SK-N-SH treated with all-trans-retinoic acid at 6 μM for 48 hours (cell line): ENCODE measurements around the gene CPNE2.

ENCODE experiments used
- ATAC-seq: fragments of 200-7000 bp; cut with Tn5 transposase; 3 replicates; pipeline ENCODE4 v1.9.1; 2020; ENCODE audit warnings: mild to moderate bottlenecking, moderate library complexity
- ARNTL ChIP-seq: fragments of 450-650 bp; formaldehyde crosslinking; IDR thresholded peaks from 2 replicates; pipeline ENCODE4 v1.5.0; 2020; ENCODE audit warnings: low read depth, mild to moderate bottlenecking, moderate library complexity, borderline replicate concordance
- CREB5 ChIP-seq: fragments of 250-450 bp; sonication (Bioruptor Pico); IDR thresholded peaks from 2 replicates; pipeline ENCODE4 v1.5.1; 2020; ENCODE audit warnings: low read depth, mild to moderate bottlenecking, moderate library complexity
- ESRRG ChIP-seq: fragments of 250-450 bp; sonication (Bioruptor Pico); IDR thresholded peaks from 2 replicates; pipeline ENCODE4 v1.6.1; 2021; ENCODE audit warnings: mild to moderate bottlenecking
- ISL1 ChIP-seq: fragments of 250-450 bp; sonication (Bioruptor Pico); IDR thresholded peaks from 2 replicates; pipeline ENCODE4 v2.1.2; 2022; ENCODE audit warnings: mild to moderate bottlenecking, moderate library complexity
- OSR1 ChIP-seq: fragments of 250-450 bp; sonication (Bioruptor Pico); IDR thresholded peaks from 2 replicates; pipeline ENCODE4 v1.8.0; 2022; ENCODE audit warnings: moderate library complexity, mild to moderate bottlenecking, inconsistent platforms
- POU6F1 ChIP-seq: fragments of 250-450 bp; sonication (Bioruptor Pico); IDR thresholded peaks from 2 replicates; pipeline ENCODE4 v1.8.0; 2021; ENCODE audit warnings: low read depth, mild to moderate bottlenecking, moderate library complexity, borderline replicate concordance
- PPARA ChIP-seq: fragments of 250-450 bp; sonication (Bioruptor Pico); IDR thresholded peaks from 2 replicates; pipeline ENCODE4 v1.5.0; 2020; ENCODE audit warnings: mild to moderate bottlenecking, borderline replicate concordance
- RARB ChIP-seq: fragments of 250-450 bp; sonication (Bioruptor Pico); IDR thresholded peaks from 2 replicates; pipeline ENCODE4 v1.8.0; 2021; ENCODE audit warnings: mild to moderate bottlenecking, moderate library complexity
- SNAI2 ChIP-seq: fragments of 250-450 bp; sonication (Bioruptor Pico); IDR thresholded peaks from 2 replicates; pipeline ENCODE4 v1.5.0; 2020; ENCODE audit warnings: mild to moderate bottlenecking, moderate library complexity
- TCF4 ChIP-seq: fragments of 250-450 bp; sonication (Bioruptor Pico); IDR thresholded peaks from 2 replicates; pipeline ENCODE4 v1.8.0; 2021; ENCODE audit warnings: mild to moderate bottlenecking, moderate library complexity, borderline replicate concordance
- TOX ChIP-seq: fragments of 250-450 bp; sonication (Bioruptor Pico); IDR thresholded peaks from 2 replicates; pipeline ENCODE4 v1.8.0; 2021; ENCODE audit warnings: mild to moderate bottlenecking, moderate library complexity, borderline replicate concordance
- TSHZ2 ChIP-seq: fragments of 250-450 bp; sonication (Bioruptor Pico); IDR thresholded peaks from 2 replicates; pipeline ENCODE4 v1.5.0; 2020; ENCODE audit warnings: mild to moderate bottlenecking, moderate library complexity
- ZC3H10 ChIP-seq: fragments of 250-450 bp; sonication (Bioruptor Pico); IDR thresholded peaks from 2 replicates; pipeline ENCODE4 v1.5.1; 2021; ENCODE audit warnings: mild to moderate bottlenecking, moderate library complexity
- ZFP3 ChIP-seq: fragments of 250-450 bp; sonication (Bioruptor Pico); IDR thresholded peaks from 2 replicates; pipeline ENCODE4 v1.5.0; 2020; ENCODE audit warnings: mild to moderate bottlenecking, moderate library complexity
- ZNF565 ChIP-seq: fragments of 450-650 bp; formaldehyde crosslinking; conservative IDR thresholded peaks from 2 replicates; pipeline ENCODE4 v1.5.0; 2020; ENCODE audit warnings: low read depth, mild to moderate bottlenecking, moderate library complexity
- ZNF70 ChIP-seq: fragments of 450-650 bp; formaldehyde crosslinking; IDR thresholded peaks from 2 replicates; pipeline ENCODE4 v1.5.0; 2020; ENCODE audit warnings: mild to moderate bottlenecking, moderate library complexity
- ZNF8 ChIP-seq: fragments of 450-650 bp; formaldehyde crosslinking; IDR thresholded peaks from 2 replicates; pipeline ENCODE4 v1.5.0; 2020; ENCODE audit warnings: mild to moderate bottlenecking, moderate library complexity
- TF ChIP-seq, protein P1 (sequence below): fragments of 250-450 bp; sonication (Bioruptor Pico); IDR thresholded peaks from 2 replicates; pipeline ENCODE4 v1.8.0; 2020; ENCODE audit warnings: mild to moderate bottlenecking, moderate library complexity, borderline replicate concordance

Gene CPNE2

DNA sequence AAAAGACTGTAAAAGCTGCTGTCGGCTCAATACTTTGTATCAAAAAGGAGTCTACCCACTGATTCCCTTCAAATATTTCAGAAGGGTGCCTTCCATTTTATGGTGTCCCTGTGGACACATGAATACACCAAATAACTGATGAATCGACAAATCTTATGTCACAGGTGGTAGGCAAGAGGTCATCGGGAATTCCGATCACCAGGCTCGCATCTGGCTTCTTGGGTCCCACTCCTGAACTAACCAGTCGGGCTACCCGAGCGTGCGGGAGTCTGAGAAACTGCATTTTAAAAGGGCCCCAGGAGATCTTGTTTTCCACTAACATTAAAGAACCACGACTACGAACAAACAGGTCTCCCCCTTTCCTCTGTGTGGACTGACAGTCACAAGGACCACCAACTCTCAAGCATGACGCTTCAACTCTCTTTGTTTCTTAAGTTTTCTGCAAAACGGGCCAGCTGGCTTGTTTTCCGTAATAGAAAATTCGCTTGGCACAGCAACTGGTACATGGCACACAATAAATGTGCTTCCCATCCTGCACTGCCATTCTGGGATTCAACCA lies 92.6 kb downstream of the CPNE2 start:
- no peak for ATAC-seq
- TF ChIP-seq ZNF70 (CRISPR knock-in tag) (no peak), RARB (CRISPR knock-in tag) (no peak), ARNTL (no peak), ZC3H10 (CRISPR knock-in tag) (no peak), TOX (CRISPR knock-in tag) (no peak), TSHZ2 (CRISPR knock-in tag) (no peak), ISL1 (CRISPR knock-in tag) (no peak)
- TF ChIP-seq, all 23 proteins: peak for 0

DNA sequence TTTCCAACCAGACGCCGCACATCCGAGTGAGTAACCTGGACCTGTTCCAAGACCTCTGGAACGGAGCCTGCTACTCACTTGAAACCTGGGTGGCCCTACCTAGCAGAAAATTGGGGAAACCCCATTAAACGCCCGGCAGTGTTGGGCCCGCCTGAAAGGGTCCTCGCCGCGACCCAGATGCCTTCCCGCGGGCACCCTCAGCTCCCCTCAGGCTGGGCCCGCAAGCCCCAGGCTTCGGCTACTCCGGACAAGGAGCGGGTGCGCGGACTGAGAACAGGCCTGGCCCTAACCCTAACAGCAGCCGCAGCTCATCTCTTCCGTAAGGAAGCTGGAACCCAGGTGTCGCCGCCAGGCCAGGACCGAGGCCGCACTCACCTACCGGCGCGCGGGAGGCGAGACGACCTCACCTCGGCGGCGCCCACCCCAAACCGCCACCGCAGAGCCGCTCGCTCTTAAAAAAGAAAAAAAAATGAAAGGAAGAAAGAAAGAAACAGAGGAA lies 93.1 kb downstream of the CPNE2 start:
- no peak for TF ChIP-seq ESRRG
- TF ChIP-seq ZNF8 (CRISPR knock-in tag), result no peak; the same call in 1 of the 2 replicates
- no peak for TF ChIP-seq POU6F1 (CRISPR knock-in tag)
- no peak for TF ChIP-seq PPARA (CRISPR knock-in tag)
- TF ChIP-seq CREB5, result no peak
- no peak for TF ChIP-seq ZC3H10 (CRISPR knock-in tag)
- TF ChIP-seq OSR1, result no peak
- no peak for TF ChIP-seq ISL1 (CRISPR knock-in tag)
- no peak for TF ChIP-seq TCF4
- TF ChIP-seq, protein P1, sequence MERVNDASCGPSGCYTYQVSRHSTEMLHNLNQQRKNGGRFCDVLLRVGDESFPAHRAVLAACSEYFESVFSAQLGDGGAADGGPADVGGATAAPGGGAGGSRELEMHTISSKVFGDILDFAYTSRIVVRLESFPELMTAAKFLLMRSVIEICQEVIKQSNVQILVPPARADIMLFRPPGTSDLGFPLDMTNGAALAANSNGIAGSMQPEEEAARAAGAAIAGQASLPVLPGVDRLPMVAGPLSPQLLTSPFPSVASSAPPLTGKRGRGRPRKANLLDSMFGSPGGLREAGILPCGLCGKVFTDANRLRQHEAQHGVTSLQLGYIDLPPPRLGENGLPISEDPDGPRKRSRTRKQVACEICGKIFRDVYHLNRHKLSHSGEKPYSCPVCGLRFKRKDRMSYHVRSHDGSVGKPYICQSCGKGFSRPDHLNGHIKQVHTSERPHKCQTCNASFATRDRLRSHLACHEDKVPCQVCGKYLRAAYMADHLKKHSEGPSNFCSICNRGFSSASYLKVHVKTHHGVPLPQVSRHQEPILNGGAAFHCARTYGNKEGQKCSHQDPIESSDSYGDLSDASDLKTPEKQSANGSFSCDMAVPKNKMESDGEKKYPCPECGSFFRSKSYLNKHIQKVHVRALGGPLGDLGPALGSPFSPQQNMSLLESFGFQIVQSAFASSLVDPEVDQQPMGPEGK (CRISPR knock-in tag), result no peak
- no peak for TF ChIP-seq SNAI2 (CRISPR knock-in tag)
- TF ChIP-seq ZFP3 (CRISPR knock-in tag), result no peak
- no peak for TF ChIP-seq TSHZ2 (CRISPR knock-in tag)
- no peak for TF ChIP-seq ZNF565 (CRISPR knock-in tag)
- peak; percentile 24 for ATAC-seq
